WI38 (cell line): ENCODE results near the gene LRP2.

Experiments used
- H3K4me3 ChIP-seq: 2 replicates; pipeline ENCODE4 v1.5.1; 2011; ENCODE audit warnings: low read depth, mild to moderate bottlenecking, control low read depth, low read length
- CTCF ChIP-seq: IDR thresholded peaks from 2 replicates; pipeline ENCODE4 v1.5.1; 2012; ENCODE audit warnings: low read depth, mild to moderate bottlenecking, control low read depth, low read length

The LRP2 gene

GRCh38 chr2:169303579-169304305 is 58.6 kb downstream of the LRP2 start:
- TF ChIP-seq CTCF = no peak
- H3K4me3 ChIP-seq = no peak overlapping the region

- no peak for TF ChIP-seq CTCF
- no peak overlapping the region for H3K4me3 ChIP-seq
These were observed 60.0 kb downstream of the LRP2 start for GRCh38 chr2:169302364-169302763.

- no peak overlapping the region for H3K4me3 ChIP-seq
- TF ChIP-seq CTCF = no peak
These were observed 60.6 kb downstream of the LRP2 start for GRCh38 chr2:169301596-169302335.

GRCh38 chr2:169300636-169301530 is 61.5 kb downstream of the LRP2 start:
- H3K4me3 ChIP-seq = no peak overlapping the region
- no peak for TF ChIP-seq CTCF

- H3K4me3 ChIP-seq = no peak overlapping the region
- TF ChIP-seq CTCF = no peak
These were observed 64.3 kb downstream of the LRP2 start for GRCh38 chr2:169298007-169298406.

- TF ChIP-seq CTCF = no peak
- no peak overlapping the region for H3K4me3 ChIP-seq
These were observed 68.2 kb downstream of the LRP2 start for GRCh38 chr2:169294001-169294675.
